ENCODE data around the gene NFATC2.

The NFATC2 gene

GRCh38 chr20:51523276-51524013 lies 19.1 kb downstream of the NFATC2 start:
- H2AFZ ChIP-seq (ENCODE audit: low read depth, low read length), result no peak overlapping the region
- H3K4me2 ChIP-seq (ENCODE audit: low read length), result no peak overlapping the region
- peaks cover 73% of the 10 kb centered on the region for H4K20me1 ChIP-seq (ENCODE audit: insufficient read depth, low read length)
- no peaks in the 10 kb centered on the region for H3K27me3 ChIP-seq (ENCODE audit: low read depth, low read length)
- peaks cover 49% of the 10 kb centered on the region for H3K36me3 ChIP-seq (replicated peaks; ENCODE audit: low read depth, low read length)
- peaks cover 40% of the 10 kb centered on the region for H3K4me1 ChIP-seq (ENCODE audit: low read length)
- no peak overlapping the region for H3K4me3 ChIP-seq (ENCODE audit: low read length)
- peaks cover 89% of the 10 kb centered on the region for H3K79me2 ChIP-seq (ENCODE audit: low read length)
- H3K9ac ChIP-seq (ENCODE audit: low read length), result no peak overlapping the region
- TF ChIP-seq, protein P1, sequence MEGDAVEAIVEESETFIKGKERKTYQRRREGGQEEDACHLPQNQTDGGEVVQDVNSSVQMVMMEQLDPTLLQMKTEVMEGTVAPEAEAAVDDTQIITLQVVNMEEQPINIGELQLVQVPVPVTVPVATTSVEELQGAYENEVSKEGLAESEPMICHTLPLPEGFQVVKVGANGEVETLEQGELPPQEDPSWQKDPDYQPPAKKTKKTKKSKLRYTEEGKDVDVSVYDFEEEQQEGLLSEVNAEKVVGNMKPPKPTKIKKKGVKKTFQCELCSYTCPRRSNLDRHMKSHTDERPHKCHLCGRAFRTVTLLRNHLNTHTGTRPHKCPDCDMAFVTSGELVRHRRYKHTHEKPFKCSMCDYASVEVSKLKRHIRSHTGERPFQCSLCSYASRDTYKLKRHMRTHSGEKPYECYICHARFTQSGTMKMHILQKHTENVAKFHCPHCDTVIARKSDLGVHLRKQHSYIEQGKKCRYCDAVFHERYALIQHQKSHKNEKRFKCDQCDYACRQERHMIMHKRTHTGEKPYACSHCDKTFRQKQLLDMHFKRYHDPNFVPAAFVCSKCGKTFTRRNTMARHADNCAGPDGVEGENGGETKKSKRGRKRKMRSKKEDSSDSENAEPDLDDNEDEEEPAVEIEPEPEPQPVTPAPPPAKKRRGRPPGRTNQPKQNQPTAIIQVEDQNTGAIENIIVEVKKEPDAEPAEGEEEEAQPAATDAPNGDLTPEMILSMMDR (IDR thresholded peaks at IDR 0.05; ENCODE audit: low read depth, low read length), result no peak
- no peak for TF ChIP-seq EZH2phosphoT487 (IDR thresholded peaks at IDR 0.05; ENCODE audit: low read depth)
- no peaks in the 10 kb centered on the region for H3K9me3 ChIP-seq (ENCODE audit: insufficient read depth, low read length)
- no peak overlapping the region for H3K27ac ChIP-seq (ENCODE audit: low read length)

GRCh38 chr20:51522207-51522606 lies 20.3 kb downstream of the NFATC2 start:
- H2AFZ ChIP-seq (ENCODE audit: low read depth, low read length), result no peak overlapping the region
- no peak overlapping the region for H3K9ac ChIP-seq (ENCODE audit: low read length)
- no peak overlapping the region for H3K27ac ChIP-seq (ENCODE audit: low read length)
- peaks cover 86% of the 10 kb centered on the region for H3K79me2 ChIP-seq (ENCODE audit: low read length)
- no peak overlapping the region for H3K4me3 ChIP-seq (ENCODE audit: low read length)
- no peaks in the 10 kb centered on the region for H3K9me3 ChIP-seq (ENCODE audit: insufficient read depth, low read length)
- TF ChIP-seq EZH2phosphoT487 (IDR thresholded peaks at IDR 0.05; ENCODE audit: low read depth), result no peak
- TF ChIP-seq, protein P1 (IDR thresholded peaks at IDR 0.05; ENCODE audit: low read depth, low read length), result no peak
- H3K4me2 ChIP-seq (ENCODE audit: low read length), result no peak overlapping the region
- H4K20me1 ChIP-seq (ENCODE audit: insufficient read depth, low read length), result peaks cover 71% of the 10 kb centered on the region
- peaks cover 33% of the 10 kb centered on the region for H3K4me1 ChIP-seq (ENCODE audit: low read length)
- H3K36me3 ChIP-seq (replicated peaks; ENCODE audit: low read depth, low read length), result peaks cover 53% of the 10 kb centered on the region
- H3K27me3 ChIP-seq (ENCODE audit: low read depth, low read length), result no peaks in the 10 kb centered on the region

DNA sequence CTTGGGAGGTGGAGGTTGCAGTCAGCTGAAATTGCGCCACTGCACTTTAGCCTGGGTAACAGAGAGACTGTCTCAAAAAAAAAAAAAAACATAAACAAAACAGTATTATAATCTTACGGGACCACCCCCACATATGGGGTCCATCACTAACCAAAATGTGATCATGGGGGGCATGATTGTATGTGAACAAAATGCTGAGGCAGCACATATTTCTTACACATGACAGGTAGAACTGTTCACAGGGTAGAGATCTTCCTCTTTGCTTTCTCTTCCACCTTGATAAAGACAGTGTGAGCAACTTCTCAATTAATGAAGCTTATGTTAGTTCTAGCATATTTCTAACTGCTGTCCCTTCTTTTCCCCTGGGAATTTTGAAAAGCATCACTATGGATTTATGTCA lies 24.7 kb downstream of the NFATC2 start:
- Histone ChIP-seq H3K27ac (ENCODE audit: low read length) (no peak overlapping the region), H3K4me1 (ENCODE audit: low read length) (peaks cover 4% of the 10 kb centered on the region; the same call in 1 of the 2 replicates), H4K20me1 (ENCODE audit: insufficient read depth, low read length) (peaks cover 69% of the 10 kb centered on the region), H3K9ac (ENCODE audit: low read length) (no peak overlapping the region), H3K9me3 (ENCODE audit: insufficient read depth, low read length) (no peaks in the 10 kb centered on the region), H3K4me3 (ENCODE audit: low read length) (no peak overlapping the region), H3K79me2 (ENCODE audit: low read length) (peaks cover 69% of the 10 kb centered on the region), H3K27me3 (ENCODE audit: low read depth, low read length) (no peaks in the 10 kb centered on the region), H3K4me2 (ENCODE audit: low read length) (no peak overlapping the region), H3K36me3 (replicated peaks; ENCODE audit: low read depth, low read length) (peaks cover 71% of the 10 kb centered on the region), H2AFZ (ENCODE audit: low read depth, low read length) (no peak overlapping the region)
- TF ChIP-seq, protein P1 (IDR thresholded peaks at IDR 0.05; ENCODE audit: low read depth, low read length), result no peak
- TF ChIP-seq EZH2phosphoT487 (IDR thresholded peaks at IDR 0.05; ENCODE audit: low read depth), result no peak

GRCh38 chr20:51516855-51517254 lies 25.7 kb downstream of the NFATC2 start:
- TF ChIP-seq, protein P1 (IDR thresholded peaks at IDR 0.05; ENCODE audit: low read depth, low read length), result no peak
- H3K4me3 ChIP-seq (ENCODE audit: low read length), result no peak overlapping the region
- H3K4me2 ChIP-seq (ENCODE audit: low read length), result no peak overlapping the region
- no peaks in the 10 kb centered on the region for H3K27me3 ChIP-seq (ENCODE audit: low read depth, low read length)
- no peak overlapping the region for H3K9ac ChIP-seq (ENCODE audit: low read length)
- H4K20me1 ChIP-seq (ENCODE audit: insufficient read depth, low read length), result peaks cover 70% of the 10 kb centered on the region
- no peak overlapping the region for H3K27ac ChIP-seq (ENCODE audit: low read length)
- peaks cover 64% of the 10 kb centered on the region for H3K79me2 ChIP-seq (ENCODE audit: low read length)
- H3K36me3 ChIP-seq (replicated peaks; ENCODE audit: low read depth, low read length), result peaks cover 73% of the 10 kb centered on the region
- H3K9me3 ChIP-seq (ENCODE audit: insufficient read depth, low read length), result no peaks in the 10 kb centered on the region
- H3K4me1 ChIP-seq (ENCODE audit: low read length), result no peaks in the 10 kb centered on the region
- H2AFZ ChIP-seq (ENCODE audit: low read depth, low read length), result no peak overlapping the region

All from OCI-LY3 (cell line).